Sigmoid colon (tissue), 4 donors: ENCODE results near the gene CA6.

Experiments
- CTCF ChIP-seq, 4 experiments: fragments of 450-650 bp in 3 of 4; fragments of 200-600 bp in 1 of 4; IDR thresholded peaks; one replicate each; pipeline ENCODE4 v1.5.1; 2016 to 2019; ENCODE audit warnings: antibody characterized with exemption in 4 of 4, mild to moderate bottlenecking in 3 of 4, moderate library complexity in 2 of 4
- EP300 ChIP-seq, 4 donors: sonication (generic); formaldehyde crosslinking; IDR thresholded peaks; one replicate each; pipeline ENCODE4 v1.6.1; 2017; ENCODE audit warnings: antibody characterized with exemption in 4 of 4
- POLR2A ChIP-seq, 2 donors: fragments of 450-650 bp; IDR thresholded peaks; one replicate each; pipeline ENCODE4 v1.6.1; 2016; ENCODE audit warnings: antibody characterized with exemption in 2 of 2, mild to moderate bottlenecking in 2 of 2, moderate library complexity in 2 of 2
- POLR2AphosphoS5 ChIP-seq, 4 donors: sonication (generic); formaldehyde crosslinking; IDR thresholded peaks; one replicate each; pipeline ENCODE4 v1.6.1; 2017; ENCODE audit warnings: antibody characterized with exemption in 4 of 4

GRCh38 chr1:9018333-9018732 is 72.7 kb downstream of the CA6 start:
- TF ChIP-seq CTCF (IDR thresholded peaks at IDR 0.05): no peak
- no peak for TF ChIP-seq POLR2A (IDR thresholded peaks at IDR 0.05)
- no peak for TF ChIP-seq POLR2AphosphoS5 (IDR thresholded peaks at IDR 0.05)
- TF ChIP-seq EP300 (IDR thresholded peaks at IDR 0.05): no peak
